Stimulated activated CD4-positive, alpha-beta T cell treated with anti-CD3 and anti-CD28 coated beads, TNF-alpha, amount 100 ng/mL, for 24 hours (primary cell): ENCODE results near the gene ZNF710.

Experiments
- DNase-seq, 3 experiments: peaks; one replicate each; pipeline ENCODE4 v3.0.0-alpha.2; 2020; ENCODE audit warnings: low read depth in 3 of 3

Gene ZNF710

DNA sequence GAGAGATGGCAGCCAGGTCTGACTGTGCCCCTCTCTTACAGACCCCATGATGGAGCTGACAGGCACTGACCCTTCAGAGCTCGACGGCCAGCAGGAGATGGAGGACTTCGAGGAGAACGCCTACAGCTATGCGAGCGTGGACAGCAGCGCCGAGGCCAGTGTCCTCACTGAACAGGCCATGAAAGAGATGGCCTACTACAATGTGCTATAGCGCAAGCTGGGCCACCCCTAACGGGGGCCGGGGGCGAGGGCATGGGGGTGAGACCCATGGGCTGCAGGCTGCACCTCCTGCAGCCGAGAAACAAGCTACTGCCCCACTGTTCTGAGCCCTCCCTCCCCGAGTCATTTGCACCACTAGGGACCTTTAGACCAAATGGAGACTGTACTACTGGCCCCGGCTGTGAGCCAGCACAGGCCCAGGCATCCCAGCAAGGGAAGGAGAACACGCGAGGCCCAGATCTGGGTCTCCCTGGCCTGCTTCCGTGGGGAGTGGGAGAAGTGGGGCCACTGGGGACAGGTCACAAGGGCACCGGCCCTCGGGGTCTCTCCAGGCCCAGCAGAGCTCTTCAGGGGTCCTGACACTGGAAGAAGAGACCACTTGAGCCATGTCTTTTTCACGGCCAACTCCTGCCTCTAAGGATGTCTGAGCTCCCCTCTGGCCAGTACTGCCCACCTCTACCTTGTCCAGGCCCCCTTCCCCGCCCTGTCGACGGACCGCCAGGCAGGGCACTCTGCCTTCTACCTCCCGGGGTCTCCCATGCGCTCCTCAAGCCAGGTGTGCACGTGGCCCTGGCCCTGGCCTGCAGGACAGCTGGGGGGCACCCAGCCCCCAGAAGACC lies 78.7 kb downstream of the ZNF710 start:
- no peak for DNase-seq

DNA sequence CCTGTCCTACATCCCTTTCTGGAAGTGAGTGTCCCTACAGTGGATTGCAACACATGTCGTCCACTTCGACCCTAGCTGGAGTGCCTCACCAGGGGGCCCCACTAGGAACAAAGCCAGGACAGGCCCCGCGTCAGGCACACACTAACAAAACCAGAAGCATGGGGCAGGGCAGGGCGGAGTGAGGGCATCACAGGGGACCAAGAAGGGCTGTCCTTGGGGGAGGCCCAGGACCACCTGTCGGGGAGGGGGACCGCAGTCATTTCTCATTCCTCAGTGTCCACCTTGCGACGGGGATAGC lies 79.3 kb downstream of the ZNF710 start:
- no peak for DNase-seq

DNA sequence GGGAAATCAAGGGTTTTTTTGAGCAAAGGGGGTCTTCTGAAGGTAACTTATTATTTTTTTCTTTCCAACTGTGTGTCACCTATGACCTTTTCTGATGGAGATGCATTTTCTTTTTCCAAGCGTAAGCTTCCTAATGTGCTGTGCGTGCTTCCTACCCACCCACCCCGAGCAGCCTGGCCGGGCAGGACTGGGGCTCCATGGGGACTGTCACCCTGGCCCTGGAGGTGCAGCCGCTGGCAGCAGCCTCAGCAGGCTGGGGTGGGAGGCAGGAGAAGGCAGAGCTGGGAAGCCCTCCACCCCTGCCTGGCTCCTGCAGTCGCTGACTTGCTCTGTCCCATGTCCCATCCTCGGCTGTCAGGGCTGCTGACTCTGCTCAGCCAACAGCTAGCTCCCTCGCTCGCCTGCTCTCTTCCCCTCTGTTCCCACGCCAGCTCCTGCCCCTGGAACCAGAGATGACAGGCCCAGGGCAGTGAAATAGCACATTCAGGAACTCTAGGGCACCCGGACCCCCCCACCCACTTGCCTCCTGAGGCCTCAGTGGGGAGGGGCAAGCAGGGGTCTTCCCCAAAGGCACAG lies 79.8 kb downstream of the ZNF710 start:
- DNase-seq: no peak

DNA sequence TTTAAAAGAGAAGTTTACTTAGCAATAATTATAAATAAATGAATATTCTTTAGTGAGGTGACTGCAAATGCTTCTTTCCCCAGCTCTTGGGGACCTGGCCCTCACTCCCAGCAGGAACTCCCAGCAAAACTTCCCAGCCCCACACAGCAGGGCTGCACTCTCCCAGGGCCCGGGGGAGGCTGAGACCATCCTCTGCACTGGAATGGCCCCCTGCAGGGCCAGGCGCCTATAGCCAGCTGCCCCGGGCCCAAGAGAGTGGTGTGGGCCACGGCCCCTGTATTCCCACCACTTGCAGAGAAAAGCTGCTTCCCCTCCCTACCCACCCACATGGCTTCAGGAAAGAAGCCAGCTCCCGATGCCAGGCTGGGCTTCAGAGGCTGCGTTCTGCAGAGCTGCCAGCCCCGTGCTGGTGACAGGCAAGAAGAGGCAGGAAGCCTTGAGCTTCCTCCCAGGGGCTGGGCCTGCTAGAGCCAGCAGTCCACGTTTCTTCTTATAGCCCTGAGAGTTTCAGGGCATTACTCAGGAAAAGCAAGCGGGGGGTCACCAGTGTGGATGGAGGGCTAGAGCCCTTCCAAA lies 81.1 kb downstream of the ZNF710 start:
- no peak for DNase-seq

DNA sequence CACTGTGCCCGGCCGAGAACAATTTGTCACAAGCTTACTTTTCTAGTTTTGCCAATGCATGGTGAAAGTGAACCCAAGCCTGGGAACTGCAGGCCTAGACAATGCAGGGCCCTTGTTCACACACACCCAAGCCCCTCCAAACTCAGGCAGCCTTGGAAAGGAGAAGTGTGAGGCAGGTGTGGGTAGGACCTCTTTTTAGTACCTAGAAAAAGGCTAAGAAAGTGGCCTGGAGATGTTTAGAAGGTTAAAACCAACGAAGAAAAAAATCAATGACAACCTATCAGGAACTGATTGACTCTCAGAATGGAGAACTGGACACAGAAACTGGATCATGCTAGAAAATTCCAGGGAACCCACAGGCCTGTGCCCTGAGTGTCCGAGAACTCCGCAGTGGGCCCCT lies 82.3 kb downstream of the ZNF710 start:
- no peak for DNase-seq

DNA sequence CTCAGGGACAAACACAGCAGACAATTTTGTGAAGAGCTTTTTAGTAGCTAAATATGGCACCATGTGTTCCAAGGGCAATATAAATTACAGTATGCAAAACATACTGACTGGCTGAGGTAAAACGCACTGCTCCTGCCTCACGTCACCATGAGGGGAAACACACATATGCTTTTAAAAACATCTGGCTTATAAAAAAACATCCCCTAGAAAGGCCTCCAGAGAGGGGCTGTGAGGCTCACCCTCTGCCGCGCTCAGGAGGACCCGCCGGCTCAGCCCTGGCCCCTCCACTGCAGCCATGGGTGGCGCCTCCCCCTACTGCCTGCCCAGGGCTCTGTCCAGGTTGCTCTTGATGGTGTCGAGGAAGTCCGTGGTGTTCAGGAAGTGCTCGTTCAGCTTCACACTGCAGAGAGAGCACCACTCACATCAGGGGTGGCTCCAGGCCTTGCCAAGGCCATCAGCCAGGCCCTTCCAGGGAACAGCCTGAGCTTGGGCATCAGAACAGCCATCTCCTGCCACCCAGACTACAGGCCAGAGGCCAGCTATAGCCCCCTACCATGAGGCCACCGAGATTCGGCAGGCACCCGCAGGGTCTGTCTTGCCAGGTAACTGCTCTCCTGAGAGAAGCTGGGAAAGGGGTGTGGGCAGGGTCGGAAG lies 83.0 kb downstream of the ZNF710 start:
- DNase-seq: no peak

DNA sequence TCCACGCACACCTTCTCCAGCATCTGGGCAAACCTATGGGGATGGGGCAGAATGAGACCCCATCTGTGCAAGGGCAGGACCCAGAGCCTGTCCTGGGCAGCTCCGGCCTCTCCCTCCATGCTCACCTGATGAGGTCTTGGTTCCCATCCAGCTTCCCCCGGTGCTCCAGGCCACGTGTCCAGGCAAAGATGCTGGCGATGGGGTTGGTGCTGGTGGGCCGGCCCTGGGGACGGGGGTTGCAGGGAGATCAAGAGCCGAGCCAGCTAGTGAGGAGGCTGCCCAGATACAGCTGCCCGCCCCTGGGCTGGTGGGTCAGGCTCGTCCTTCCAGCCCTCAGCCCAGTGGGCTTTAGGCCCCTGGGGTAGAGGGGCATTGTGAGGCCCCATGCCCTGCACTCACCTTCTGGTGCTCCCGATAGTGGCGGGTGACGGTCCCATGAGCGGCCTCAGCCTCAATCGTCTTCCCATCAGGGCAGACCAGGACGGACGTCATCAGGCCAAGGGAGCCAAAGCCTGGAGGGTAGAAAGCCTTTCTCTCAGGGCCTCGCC lies 83.8 kb downstream of the ZNF710 start:
- no peak for DNase-seq

DNA sequence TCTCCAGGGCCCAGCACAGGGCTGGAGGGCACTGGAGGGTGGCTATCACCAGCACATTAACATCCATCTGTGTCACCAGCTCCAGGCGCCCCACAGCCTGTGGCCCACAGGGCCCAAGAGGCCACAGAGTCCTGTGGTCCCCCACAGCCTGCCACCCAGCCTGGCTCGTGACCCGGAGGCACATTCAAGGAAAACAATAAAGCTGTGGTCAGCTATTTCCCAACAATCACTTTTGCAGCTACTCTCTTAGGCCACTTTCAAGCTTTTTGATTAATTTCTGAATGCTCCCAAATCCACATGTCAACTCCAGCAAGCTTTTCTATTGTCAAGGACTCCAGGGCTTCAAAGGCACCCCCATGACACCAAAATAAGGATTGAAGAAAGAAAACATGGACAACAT lies 84.4 kb downstream of the ZNF710 start:
- no peak for DNase-seq

DNA sequence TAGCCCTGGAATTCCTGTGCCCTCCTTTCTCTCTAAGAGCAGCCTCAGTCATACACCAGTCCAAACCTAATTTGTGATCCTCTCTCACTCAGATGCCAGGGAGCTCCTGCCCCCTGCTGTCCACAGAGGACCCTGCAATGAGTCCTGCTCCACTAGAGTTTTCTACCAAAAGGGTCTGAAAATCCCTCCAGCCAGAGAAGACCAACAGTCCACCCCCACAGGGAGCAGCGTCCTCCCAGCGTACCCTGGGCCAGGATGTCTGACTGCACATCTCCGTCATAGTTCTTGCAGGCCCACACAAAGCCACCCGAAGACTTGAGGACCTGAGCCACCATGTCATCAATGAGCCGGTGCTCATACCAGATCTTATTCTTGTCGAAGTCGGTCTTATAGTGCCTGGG lies 85.7 kb downstream of the ZNF710 start:
- peak in 1 of 3 experiments; percentile 44 for DNase-seq

DNA sequence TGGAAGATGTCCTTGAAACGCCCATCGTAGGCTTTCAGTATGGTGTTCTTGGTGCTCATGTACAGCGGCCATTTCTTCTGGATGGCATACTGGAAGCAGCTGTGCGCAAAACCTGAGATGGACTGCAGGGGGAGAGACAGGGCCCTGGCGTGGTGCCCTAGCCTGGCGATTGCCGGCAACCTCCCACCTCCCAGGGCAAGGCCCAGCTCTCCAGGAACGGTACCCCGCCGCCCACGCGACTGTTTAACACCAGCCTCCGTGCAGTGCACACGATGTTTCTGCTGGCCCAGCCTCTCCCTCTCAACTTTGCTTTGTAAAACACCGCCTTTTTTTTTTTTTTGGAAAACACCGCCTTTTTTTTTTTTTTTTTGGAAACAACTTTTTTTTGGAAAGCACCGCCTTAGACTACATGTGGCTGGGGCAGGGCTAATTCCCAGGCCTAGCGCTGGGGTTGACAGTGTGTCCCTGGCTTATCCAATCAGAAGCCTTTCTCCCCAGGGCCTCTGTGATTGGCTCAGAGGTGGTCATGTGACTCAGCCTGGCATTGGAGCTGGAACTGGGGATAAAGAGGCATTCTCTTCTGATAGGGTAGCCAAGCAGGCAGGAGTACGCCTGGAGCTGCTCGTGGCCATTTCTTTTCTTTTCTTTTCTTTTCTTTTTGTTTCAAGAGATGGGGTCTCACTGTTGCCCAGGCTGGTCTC lies 86.5 kb downstream of the ZNF710 start:
- no peak for DNase-seq

DNA sequence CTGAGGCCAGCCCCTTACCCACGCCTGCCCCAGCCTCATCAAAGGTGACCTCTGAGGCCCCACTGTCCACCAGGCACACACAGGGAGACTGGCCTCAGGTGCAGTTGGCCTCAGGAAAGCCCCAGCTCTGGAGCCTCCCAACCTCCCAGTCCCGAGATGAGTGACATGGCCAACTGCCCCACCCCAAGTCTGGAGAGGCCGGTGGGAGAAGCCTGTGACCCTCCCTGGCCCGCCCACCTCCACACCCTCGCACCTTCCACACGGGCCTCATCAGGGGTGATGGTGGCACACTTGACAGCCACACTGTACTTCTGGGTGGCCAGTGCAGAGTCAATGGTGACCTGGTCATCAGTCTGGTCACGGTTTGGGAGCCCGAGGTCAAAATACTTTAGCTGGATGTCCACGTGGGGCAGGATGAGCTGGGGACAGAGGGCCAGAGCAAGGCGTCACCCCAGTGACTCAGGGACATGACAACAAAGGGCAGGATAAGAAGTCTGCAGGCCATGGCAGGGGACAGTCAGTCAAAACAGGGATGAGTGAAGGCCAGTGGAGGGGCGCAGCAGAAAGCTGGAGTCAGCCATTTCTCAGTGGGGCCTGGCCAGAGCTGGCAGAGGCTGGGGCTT lies 89.2 kb downstream of the ZNF710 start:
- DNase-seq: no peak

DNA sequence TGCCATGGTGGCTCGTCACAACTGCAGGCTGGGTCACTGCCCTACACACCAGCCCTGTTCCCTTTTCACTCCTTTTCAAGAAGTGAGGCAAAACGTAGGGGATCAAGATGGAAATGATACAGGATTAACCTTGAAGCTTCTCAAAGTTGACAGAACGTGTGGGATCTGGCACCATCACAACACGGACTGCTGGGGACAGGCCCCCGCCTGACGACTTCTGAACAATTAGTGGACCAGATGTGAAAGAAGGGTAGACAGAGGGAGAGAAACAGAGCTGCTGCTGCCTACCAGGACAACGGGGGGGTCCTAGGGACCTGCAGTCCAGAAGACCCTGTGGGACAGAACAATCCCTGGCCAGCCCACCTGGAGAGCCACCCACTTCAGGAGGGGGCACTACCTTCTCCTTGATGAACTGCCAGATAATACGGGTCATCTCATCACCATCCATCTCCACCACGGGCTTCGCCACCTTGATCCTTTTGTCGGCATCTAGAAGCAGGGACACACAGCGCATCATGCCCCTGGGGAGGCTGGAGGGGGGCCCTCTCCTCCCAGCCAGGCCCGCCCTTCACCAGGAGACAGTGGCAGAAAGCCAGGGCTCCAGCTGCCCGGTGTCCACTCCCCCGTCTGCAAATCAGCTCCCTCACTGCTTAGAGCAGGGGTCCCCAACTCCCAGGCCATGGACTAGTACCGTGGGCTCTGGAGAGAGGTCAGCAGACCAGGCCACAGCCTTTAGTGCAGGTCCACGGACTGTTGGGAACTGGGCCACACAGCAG lies 90.2 kb downstream of the ZNF710 start:
- no peak for DNase-seq

DNA sequence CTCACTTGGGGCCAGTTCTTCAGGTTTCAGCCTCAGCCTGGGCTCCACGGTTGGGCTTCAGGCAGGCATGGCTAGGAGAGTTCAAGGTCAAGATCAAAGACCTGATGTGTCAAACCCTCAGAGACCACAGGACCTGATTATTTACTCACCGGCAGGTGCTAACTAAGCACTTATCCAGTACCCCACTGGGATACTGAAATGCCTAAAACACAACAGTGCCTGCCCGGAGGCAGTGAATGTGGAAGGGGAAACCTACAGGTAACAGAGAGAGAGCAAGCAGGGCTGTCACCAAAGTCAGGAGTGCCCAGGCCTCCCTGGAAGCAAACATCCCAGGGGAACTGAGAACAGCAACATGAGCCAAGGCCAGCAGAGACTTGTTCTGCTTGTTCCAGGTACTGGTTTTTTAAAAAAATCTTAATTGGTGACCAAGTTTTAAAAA lies 94.4 kb downstream of the ZNF710 start:
- DNase-seq: no peak

DNA sequence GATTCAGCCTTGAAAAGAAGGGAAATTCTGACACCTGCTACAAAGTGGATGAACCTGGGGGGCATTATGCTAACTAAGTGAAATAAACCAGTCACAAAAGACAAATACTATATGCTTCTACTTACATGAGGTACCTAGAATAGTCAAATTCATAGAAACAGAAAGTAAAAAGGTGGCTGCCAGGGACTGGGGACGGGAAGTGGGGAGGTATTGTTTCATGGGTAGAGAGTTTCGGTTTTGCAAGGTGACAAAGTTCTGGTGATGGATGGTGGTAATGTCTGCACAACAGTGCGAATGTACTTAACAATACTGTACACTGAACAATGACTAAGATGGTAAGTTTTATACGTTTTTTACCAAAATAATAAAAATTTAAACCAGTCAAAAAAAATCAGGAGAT lies 96.4 kb downstream of the ZNF710 start:
- peak in 2 of 3 experiments; percentile 50 to 57 for DNase-seq

DNA sequence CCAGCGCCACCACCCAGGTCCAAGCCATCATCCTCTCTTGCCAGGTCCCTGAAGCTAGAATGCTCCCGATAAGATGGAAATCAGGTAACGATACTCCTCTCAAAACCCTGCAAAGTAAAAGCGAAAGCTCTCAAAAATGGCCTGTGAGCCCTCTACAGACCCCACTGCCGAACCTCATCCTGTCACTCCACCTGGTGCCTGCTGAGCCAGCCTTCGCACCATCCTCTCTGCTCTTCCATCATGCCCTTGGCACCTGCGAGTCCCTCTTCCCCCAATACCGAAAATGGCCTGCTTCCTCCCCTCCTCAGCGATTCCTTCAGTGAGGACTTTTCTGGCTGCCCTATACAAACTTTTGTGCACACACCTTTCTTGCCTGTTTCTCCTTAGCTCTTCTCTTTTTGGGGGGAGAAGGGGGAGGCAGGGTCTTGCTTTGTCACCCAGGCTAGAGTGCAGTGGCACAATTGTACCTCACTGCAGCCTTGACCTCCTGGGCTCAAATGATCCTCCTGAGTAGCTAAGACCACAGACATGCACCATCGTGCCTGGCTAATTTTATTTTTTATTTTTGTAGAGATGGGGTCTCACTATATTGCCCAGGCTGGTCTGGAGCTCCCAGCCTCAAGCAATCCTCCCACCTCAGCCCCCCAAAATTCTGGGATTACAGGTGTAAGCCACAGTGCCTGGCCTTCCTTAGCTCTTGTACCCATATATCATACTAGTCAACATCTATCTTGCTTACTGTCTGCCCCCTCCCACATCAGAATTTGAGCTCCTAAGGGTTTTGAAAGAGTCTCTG lies 98.1 kb downstream of the ZNF710 start:
- no peak for DNase-seq

DNA sequence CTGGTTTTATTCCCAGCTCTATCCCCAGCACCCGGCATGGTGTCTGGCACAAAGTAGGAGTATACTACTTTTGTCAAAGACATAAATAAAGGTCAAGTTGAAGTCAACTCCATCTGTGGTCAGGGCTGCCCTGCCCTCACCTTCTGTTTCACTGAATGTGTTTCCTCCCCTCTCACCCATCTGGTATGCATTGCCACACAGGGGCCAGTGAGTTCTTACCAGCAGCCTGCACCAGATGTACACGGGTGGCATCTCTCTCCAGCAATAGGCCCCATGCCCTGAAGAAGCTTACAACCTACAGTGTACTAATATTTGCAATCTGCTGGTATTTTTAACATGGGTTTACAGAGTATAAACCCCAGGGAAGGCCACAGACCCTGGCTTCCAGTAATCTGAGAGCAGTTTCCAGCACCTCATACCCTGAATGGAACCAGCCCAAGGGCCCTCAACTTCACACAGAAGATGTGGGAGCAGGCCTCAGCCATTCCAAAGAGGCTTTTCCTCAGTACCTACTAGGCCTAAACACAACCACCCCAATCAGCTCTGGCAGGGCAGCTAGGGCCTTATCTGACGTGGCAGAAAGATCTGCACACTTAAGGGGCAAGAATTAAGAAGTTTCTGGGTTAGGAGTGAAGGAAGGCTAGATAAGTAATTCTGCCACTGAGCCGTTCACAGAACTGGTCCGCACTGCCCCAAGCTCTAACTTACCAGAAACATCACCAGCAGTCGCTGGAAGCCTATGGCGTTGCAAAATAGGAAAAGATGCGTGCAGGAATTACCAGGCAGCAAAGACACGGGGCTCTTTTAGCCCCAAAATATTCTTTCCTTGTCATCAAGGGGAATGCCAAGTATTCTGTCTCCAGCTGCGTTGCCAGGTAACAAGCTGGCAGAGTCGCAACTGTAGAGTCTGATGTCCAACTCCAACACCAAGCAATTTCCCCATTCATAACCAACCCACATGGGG lies 99.0 kb downstream of the ZNF710 start:
- DNase-seq: no peak

DNA sequence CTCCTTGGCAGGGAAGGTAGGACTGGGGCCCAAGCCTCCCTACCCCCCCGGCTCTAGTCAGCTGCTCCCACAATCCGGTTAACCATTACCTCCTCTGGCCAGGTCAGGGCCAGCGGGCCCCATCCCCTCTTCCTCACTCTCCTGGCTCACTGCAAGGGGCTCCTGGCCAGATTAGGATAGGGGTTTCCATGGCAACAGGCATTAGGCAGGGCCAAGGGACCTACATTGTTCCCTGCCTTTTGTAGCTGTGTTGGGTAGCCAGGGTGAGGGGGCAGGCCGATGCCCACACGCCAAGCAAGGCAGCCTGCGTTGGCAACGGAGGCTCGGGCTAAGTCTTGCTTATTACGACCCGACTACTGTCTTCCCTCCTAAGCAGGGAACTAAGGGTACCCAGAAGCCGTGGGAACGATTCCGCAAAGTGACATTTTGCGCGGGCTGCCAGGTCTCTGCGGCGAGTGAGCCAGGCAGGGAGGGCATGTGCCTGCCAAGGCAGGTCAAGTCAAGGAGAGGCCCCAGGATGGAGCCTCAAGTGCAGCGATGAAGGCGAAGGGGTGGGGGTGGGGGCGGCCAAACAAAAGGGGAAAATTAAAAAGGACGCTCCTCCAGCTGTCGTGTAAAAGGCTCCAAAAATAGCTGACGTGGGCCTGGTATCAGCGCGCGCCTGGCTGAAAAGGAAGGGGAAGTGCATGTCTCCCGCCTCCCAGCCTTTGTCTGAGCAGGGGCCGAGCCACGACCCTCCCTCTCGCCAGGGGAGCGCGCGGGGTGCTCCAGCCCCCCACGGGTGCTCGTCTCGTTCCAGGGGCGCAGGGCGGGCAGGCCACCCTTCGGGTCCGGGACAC lies 100.2 kb downstream of the ZNF710 start:
- DNase-seq: peak in 1 of 3 experiments; percentile 33
